ENCODE measurements around the gene CSGALNACT2. TPM values are rescaled to one million over a fixed set of nuclear protein-coding genes. Genes with fewer than 3 reads are reported as not detected.

CSGALNACT2 gene
- total RNA-seq, 1 experiment from 2014 or later = 5.1 TPM

GRCh38 chr10:43125881-43126731 lies 12.1 kb upstream of the CSGALNACT2 start:
- ATAC-seq (no peak), DNase-seq (ENCODE audit: low spot score) (no peak)
- H3K9me3 Mint-ChIP-seq = no peaks in the 10 kb centered on the region
- no peaks in the 10 kb centered on the region for H3K36me3 Mint-ChIP-seq
- ChIA-PET POLR2A (no interaction called here), CTCF (no interaction called here)
- peaks cover 4% of the 10 kb centered on the region; the same call in 1 of the 2 replicates for H3K4me1 Mint-ChIP-seq
- H3K4me3 Mint-ChIP-seq = no peak overlapping the region
- H3K27ac Mint-ChIP-seq = no peak overlapping the region
- H3K27me3 Mint-ChIP-seq (ENCODE audit: low read depth) = no peaks in the 10 kb centered on the region
- no peak for TF ChIP-seq TP53 (CRISPR knock-in tag; IDR thresholded peaks at IDR 0.05)
- no peak for TF ChIP-seq ATF2 (CRISPR knock-in tag; IDR thresholded peaks at IDR 0.05; ENCODE audit: borderline replicate concordance, low read depth)
- no peak for TF ChIP-seq TEAD4 (CRISPR knock-in tag; IDR thresholded peaks at IDR 0.05)
- TF ChIP-seq CREM (CRISPR knock-in tag; IDR thresholded peaks at IDR 0.05) = no peak
- TF ChIP-seq CTCF (IDR thresholded peaks at IDR 0.05) = no peak

GRCh38 chr10:43126759-43127424 lies 11.4 kb upstream of the CSGALNACT2 start:
- ATAC-seq (no peak), DNase-seq (ENCODE audit: low spot score) (no peak)
- no peaks in the 10 kb centered on the region for H3K27me3 Mint-ChIP-seq (ENCODE audit: low read depth)
- no peak overlapping the region for H3K27ac Mint-ChIP-seq
- CTCF ChIA-PET = no interaction called here
- H3K4me1 Mint-ChIP-seq = peaks cover 4% of the 10 kb centered on the region; the same call in 1 of the 2 replicates
- H3K9me3 Mint-ChIP-seq = no peaks in the 10 kb centered on the region
- no peak overlapping the region for H3K4me3 Mint-ChIP-seq
- POLR2A ChIA-PET = no interaction called here
- TF ChIP-seq ATF1 (CRISPR knock-in tag; IDR thresholded peaks at IDR 0.05) (no peak), TEAD4 (CRISPR knock-in tag; IDR thresholded peaks at IDR 0.05) (no peak), ATF3 (CRISPR knock-in tag; conservative IDR thresholded peaks at IDR 0.05) (no peak), ERG (CRISPR knock-in tag; IDR thresholded peaks at IDR 0.05) (no peak), TEAD1 (CRISPR knock-in tag; IDR thresholded peaks at IDR 0.05) (no peak), NFE2L1 (CRISPR knock-in tag; IDR thresholded peaks at IDR 0.05) (no peak), RORB (CRISPR knock-in tag; IDR thresholded peaks at IDR 0.05) (no peak), ATF6 (CRISPR knock-in tag; IDR thresholded peaks at IDR 0.05) (no peak), FOXJ3 (CRISPR knock-in tag; IDR thresholded peaks at IDR 0.05; ENCODE audit: borderline replicate concordance) (no peak), ZSCAN18 (CRISPR knock-in tag; IDR thresholded peaks at IDR 0.05) (no peak), FOXP1 (CRISPR knock-in tag; IDR thresholded peaks at IDR 0.05; ENCODE audit: borderline replicate concordance) (no peak), MLX (CRISPR knock-in tag; IDR thresholded peaks at IDR 0.05) (no peak)
- H3K36me3 Mint-ChIP-seq = no peaks in the 10 kb centered on the region
